HG02870 (cell line): ENCODE results near the gene SPRYD3.
A peak's percentile ranks its signal among the peaks of the same experiment; 100 is the strongest.
"Not testable (repeated sequence)": the region's sequence is repeated elsewhere in the genome, so short reads cannot be mapped to it uniquely, and the experiment has no call there.

Source experiments
- ATAC-seq: cut with Tn5 transposase; IDR thresholded peaks from one replicate; pipeline ENCODE4 v1.9.1; 2021; ENCODE audit warnings: mild to moderate bottlenecking, moderate library complexity; ENCODE audit not compliant: unreplicated experiment

SPRYD3 gene, protein sequence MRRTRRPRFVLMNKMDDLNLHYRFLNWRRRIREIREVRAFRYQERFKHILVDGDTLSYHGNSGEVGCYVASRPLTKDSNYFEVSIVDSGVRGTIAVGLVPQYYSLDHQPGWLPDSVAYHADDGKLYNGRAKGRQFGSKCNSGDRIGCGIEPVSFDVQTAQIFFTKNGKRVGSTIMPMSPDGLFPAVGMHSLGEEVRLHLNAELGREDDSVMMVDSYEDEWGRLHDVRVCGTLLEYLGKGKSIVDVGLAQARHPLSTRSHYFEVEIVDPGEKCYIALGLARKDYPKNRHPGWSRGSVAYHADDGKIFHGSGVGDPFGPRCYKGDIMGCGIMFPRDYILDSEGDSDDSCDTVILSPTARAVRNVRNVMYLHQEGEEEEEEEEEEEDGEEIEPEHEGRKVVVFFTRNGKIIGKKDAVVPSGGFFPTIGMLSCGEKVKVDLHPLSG

DNA sequence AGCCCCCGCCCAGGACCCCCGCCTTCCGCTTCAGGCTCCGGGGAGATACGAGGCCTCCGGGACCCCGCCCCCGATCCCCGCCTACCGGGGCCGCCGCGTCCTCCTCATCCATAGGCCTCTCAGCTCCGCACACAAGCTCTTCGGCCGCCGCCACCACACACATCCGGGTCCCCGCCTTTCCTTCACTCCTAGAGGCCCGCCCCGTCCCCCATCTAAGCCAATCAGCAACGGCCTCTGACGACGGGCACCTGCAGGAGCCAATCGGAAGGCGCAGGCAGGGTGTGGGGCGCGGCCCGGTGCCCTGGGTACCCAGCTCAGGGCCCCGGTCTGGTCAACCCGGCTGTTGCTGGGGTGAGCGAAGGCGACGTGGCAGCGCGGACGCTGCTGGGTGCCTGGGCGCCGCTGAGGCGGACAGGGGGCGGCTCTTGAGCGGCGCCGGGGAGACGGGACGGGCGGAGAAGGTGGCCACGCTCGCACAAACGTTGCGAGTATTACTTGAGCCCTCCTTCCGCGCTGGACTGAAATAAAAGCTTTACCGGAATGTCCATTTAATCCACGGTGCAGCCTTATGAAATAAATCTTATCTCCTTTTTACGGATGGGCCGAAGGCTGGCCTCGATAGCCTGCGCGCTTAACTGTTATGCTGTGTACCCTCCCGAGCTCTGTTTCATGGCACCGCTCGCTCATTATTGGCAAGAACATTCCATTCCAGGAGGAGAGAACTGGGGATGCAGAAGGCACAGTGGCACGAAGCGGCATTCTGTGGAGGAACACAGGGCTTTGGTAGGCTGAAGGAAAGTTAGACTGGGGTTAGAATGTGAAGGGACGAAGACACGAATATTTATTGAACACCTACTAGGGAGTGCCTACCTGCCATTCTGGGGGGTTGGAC, at the start of gene SPRYD3:
SPRYD3 (minus strand) TSS at position 165 of the 892 bp plus-strand sequence; CDS start at position 108, 57 bp downstream.
- ATAC-seq: peak; percentile 98

DNA sequence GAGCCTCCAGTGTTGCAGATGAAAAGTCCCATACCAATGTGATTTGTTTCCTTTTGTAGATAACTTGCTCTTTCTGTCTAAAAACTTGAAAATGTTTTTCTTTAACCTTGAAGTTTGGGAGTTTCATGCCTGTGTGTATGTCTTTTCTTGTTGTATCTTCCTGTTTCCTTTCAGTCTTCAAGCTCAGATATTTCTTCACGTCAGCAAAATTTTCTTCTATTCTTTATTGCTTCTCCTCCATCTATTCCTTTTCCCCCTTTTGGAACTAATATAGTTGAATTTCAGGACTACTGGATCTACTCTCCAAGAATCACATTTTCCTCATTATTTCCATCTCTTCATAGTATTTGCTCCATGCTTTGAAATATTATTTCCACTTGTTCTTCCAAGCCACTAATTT, 48.0 kb upstream of the SPRYD3 start:
- ATAC-seq: no peak

DNA sequence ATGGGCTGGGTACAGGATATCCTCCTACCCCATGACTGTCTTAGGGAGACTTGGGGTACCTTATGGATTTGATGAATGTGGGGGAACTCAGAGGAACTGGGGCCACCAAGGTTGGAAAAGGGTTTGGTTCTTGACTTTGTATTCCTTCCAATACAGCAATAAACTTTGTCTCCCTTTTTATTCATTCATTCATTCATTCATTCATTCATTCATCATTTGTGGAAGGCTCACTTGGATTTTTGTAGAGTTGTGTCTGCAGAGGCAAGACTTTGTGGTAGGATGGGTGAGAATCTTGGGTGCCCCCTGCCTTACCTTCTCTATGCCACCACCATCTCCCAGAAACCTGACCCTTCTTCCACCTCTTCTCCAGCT, 45.1 kb upstream of the SPRYD3 start:
- no peak for ATAC-seq

DNA sequence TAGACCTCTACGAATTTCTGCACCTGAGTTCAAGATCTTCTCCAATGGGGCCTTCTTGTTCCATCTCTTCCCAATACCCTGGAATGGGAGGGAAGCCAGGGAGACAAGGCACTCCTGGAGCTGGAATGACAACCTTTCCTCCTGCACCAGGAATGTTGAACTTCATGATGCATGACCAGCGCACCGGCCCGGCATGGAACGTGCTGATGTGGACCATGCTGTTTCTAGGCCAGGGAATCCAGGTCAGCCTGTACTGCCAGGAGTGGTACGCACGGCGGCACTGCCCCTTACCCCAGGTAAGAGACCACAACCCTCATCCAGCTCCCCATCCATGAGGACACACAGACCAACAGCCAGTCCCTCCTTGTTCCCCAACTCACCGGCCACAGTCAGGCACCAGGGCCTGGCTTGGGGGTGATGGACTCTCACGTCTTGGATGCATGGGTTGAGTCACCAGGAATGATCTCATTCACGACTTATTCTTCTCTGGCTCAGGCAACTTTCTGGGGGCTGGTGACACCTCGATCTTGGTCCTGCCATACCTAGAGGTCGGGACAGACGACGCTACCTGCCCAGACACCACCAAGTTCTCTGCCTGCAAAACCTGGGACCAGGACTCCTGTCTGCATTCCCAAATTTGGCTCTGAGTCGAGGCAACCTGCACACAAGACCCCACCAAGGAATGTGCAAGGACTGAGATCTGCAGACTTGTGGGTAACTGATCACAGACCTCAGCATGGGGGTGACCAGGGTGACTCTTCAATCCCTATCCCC, 44.6 kb upstream of the SPRYD3 start:
- no peak for ATAC-seq

DNA sequence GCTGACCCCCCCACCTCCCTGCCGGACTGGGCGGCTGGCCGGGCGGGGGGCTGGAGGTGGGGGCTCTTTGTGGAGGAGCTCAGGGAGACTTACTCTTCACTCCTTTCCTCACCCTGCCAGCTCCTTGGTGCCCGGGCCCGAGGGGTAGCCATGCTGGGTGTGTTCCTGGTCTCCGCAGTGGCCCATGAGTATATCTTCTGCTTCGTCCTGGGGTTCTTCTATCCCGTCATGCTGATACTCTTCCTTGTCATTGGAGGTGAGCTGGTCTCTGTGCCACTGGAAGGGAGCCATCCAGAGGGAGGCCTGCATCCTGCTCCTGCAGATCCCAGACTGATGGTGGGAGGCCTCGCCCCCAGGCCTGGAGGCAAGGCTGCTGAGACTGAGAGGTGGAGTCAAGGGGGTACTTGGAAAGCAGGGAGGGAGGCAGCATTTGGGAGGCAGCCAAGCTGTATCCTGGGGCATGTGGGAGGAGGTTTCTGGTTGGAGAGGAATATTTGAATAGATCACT, 43.8 kb upstream of the SPRYD3 start:
- ATAC-seq: no peak

DNA sequence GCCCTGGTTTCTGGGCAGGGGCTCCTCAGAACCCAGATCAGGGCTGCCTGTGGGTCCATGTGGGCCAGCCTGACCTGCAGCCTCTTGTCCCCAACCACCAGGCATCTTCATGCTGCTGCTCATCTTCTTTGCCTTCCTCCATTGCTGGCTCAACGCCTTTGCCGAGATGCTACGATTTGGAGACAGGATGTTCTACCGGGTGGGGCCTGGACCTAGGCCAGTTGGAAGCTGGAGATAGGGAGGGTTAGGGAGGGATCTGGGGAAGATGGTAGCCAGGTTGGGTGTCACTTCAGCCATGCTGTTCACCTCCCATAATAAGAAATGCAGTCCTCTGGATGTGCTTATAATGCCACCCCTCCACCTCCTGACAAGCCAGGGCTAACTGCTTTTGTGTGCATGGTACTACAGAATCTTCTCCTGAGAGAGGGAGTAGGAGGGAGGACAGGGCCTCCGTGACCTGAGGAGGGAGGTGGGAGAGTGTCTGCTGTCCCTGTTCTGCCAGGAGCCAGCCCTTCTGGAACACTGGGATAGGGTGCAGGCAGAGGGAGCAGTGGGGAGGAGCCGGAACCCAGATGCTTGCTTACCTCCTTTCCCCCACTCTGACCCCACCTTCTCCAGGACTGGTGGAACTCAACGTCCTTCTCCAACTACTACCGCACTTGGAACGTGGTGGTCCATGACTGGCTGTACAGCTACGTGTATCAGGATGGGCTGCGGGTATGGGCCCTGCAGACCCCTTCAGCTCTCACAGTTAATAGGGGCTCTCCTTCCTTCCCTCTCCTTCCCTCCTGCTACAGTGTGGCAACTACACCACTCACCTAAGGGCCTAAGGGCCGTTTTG, 41.7 kb upstream of the SPRYD3 start:
- no peak for ATAC-seq

DNA sequence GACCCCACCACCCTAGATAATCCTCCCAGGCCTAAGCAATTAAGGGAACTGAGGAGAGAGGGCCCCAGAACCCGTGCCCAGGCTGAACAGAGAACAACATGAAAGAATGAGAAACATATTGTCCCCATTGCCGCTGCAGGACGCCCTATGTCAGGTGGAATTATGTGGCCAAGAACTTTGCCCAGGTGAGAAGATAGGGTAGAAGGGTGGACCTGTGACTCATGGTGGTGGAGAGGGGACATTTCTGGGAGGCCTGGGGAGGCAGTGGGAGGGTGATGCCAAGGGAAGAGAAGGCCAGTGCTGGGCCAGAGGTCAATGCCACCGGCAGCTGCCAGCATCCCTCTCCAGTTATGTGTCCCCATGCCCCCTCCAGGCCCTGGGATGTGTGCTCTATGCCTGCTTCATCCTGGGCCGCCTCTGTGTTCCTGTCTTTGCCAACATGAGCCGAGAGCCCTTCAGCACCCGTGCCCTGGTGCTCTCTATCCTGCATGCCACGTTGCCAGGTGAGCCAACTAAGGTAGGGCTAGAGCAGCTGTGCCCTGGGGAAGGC, 39.6 kb upstream of the SPRYD3 start:
- no peak for ATAC-seq

DNA sequence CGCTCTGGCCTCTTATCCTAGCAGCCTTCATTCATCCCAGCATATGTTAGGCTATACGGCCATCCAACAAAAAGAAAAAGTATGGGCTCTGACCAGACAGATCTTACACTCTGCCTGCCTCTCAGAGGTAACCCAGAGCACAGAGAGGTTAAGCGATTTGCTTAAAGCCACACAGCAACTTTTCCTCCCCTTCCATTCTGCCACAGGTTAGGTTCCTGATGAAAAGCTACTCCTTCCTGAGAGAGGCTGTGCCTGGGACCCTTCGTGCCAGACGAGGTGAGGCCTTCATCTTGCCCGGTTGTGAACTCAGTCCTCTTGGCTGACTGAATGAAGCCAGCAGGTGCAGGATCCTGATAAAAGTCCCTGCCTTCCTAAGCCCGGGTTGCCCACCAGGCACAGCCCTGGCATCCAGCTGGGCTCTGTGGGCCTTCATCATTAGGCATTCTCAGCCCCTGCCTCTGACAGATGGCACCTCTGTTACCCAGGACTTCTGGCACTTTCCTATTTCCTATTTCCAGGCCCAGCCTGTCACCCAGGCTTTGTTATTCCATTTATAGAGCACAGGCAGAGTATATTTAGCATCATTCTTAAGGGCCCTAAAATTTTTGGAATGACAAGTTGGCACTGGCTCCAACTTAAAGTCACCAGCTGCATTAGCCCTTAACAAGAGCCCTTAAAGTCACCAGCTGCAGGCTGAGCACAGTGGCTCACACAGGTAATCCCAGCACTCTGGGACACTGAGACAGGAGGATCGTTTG, 36.9 kb upstream of the SPRYD3 start:
- no peak for ATAC-seq

DNA sequence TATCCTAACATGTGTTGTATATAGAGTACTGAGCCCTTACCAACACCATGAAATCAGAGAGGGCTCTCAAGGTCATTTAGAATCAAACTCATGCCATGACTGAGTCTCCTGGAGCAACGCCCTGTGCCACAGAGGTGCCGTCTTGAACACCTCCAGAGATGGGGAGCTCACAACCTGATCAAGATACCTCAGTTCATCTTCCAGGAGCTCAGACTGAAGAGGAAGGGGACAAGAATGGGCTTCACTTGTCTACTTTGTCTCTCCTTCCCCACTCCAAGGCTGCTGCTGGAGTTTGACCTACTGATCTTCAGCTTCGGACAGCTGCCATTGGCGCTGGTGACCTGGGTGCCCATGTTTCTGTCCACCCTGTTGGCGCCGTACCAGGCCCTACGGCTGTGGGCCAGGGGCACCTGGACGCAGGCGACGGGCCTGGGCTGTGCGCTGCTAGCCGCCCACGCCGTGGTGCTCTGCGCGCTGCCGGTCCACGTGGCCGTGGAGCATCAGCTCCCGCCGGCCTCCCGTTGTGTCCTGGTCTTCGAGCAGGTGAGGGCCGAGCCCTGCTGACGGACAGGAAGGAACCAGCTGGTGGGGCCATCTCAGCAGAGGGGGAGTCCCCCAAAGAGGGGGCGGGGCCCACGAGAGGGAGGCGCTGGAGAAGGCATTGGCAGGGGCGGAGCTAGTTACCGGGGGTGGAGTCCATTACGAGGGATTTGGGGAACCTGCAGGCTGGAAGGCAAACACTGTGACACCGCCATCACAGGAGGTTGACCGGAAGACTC, 36.1 kb upstream of the SPRYD3 start:
- ATAC-seq: no peak

DNA sequence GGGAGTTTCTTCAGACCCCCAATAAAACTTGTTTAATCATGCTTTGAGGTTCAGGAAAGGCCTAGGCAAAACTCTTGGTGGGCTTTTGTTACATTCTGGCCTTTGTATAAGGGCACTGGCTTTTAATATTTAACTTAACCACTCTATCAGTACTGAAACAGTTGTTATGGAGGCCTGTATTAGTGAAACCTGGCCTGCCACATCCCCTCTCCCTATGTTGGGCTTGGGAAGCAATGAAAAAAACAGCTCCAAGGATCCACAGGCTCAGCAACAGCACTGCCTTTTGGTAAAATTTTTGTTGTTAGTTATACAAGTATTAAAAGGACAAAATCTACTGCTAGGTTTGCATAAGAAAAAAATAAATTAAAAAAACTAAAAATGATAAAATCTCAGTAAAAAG, 34.8 kb upstream of the SPRYD3 start:
- no peak for ATAC-seq

DNA sequence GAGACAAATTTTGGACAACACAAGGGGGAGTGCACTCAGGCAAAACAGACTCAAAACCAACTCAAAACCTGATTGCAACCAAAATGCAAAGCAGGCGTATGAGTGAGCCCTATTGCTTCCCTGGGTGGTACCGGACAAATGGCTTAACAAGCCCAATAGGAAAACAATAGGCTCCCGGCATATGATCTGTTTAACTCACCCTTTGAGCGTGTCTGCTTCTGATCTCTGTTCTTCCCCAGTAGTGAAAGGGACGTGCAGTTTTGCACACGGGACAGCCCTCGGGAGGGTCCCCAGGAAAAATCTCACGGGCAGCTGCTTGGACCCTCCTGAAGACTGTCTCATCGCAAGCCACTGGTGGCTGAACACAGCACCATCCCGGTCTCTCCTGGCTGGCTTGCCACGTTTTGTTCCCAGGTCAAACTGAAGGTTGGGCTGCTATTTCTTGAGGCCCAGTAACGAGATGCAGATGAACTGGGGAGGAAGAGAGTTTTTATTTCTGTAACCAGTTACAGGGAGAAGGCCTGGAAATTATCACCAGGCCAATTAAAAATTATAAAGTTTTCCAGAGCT, 34.0 kb upstream of the SPRYD3 start:
- no peak for ATAC-seq

DNA sequence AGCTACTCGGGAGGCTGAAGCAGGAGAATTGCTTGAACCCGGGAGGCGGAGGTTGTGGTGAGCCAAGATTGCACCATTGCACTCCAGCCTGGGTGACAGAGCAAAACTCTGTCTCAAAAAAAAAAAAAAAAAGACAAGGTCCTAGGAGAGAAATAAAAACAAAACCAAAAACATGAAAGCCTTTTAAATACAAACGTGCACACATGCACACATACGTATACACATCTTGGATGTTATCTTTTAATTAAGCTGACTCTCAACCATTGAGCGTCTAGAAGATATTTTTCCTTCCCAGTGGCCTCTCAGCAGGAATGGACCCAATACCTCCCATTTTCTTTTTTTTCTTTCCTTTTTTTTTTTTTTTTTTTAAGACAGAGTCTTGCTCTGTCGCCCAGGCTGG, 33.2 kb upstream of the SPRYD3 start:
- ATAC-seq: not testable (repeated sequence)

DNA sequence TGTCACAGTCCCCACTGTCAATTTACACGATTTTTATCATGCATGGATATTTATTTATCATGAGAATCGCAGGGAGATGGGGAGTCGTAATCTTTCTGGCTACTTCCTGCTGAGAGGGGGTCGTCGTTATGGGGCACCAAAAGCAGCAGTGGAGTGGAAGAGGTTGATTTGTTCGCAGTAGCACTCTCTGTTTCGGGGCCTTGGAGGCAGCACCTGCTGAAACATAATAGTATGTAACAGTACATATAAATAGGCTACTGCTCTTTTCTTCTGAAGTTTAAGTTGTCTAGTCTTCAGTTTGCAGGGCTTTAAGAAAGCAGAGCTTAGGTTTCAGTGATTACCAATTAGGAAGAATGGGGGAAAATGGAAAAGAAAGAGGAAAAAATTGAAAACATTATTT, 27.9 kb upstream of the SPRYD3 start:
- no peak for ATAC-seq

DNA sequence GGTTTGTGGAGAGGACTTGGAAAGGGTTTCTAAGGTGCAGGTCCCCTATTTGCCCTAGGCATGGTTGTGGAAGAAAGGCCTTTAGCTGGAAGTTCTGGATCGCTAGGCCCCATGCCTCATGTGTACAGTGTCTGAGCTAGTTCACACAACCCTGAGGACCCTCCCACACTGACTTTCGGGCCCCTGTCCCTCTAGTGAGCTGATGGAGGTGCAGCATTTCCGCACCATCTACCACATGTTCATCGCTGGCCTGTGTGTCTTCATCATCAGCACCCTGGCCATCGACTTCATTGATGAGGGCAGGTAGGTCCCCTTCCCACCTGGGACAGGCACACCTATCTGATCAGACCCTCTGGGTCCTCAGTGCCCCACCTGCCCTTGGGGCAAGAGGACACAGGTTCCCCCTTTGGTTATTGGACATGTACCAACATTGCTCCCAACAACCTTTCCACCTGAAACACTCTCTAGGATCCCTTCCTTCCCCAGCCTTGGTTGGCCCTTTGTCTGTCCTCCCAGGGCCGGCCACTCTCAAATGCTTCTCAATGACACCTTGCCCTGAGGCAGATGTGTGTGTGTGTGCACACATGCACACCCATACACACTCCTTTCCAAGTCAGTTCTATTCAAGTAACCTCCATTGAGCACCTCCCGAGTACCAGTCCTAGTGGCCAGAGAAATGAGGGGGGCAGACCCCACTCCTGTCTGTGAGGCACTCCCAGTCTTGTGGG, 26.7 kb upstream of the SPRYD3 start:
- ATAC-seq: no peak

DNA sequence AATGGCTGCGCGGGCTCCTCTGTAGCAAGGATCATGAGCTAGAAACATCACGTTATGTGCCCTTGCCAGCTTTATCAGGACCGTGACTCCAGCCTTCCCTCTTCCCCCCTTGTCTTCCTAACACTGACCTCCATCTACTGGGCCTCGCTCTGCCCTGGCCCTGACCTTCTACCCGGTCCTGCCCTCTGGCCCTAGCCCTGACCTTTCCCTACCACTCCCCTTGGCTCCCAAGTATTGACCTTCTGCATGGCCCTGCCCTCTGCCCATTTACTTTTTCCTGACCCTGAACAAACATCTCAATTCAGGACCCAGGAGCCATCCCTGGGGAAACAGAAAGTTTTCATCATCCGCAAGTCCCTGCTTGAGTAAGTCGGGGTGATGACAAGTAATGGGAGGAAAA, 26.1 kb upstream of the SPRYD3 start:
- ATAC-seq: no peak

DNA sequence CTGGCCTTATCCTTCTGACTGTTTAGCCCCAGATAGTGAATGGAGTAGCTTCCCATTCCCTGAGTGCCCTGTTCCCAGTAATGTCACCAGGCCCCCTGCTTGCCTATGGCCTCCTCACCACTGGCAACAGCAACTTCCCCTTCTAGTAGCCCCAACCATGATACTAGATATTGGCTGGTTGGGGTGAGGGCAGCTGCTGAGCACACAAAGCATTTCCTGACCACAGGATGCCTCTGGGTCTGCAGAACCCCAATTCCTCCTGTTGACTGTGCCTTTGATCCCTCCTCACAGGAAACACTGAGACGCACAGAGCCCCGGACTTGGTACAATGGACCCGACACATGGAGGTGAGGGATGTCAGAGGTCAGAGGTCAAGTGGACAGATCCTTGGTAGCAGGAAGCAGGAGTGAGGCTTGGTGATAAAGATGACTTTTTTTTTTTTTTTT, 24.7 kb upstream of the SPRYD3 start:
- ATAC-seq: no peak
